OCI-LY3 (cell line): ENCODE data around the gene PXN.

Experiments used
- EZH2phosphoT487 ChIP-seq: fragments of 200-600 bp; shearing (Covaris generic); IDR thresholded peaks from 2 replicates; pipeline ENCODE4 v1.6.1; 2018; ENCODE audit warnings: antibody characterized with exemption, mixed run types, low read depth
- TF ChIP-seq, protein P1 (sequence below): fragments of 200-600, 300-600 bp; sonication (generic); IDR thresholded peaks from 2 replicates; pipeline ENCODE4 v1.5.1; 2014; ENCODE audit warnings: antibody characterized with exemption, low read length, low read depth

DNA sequence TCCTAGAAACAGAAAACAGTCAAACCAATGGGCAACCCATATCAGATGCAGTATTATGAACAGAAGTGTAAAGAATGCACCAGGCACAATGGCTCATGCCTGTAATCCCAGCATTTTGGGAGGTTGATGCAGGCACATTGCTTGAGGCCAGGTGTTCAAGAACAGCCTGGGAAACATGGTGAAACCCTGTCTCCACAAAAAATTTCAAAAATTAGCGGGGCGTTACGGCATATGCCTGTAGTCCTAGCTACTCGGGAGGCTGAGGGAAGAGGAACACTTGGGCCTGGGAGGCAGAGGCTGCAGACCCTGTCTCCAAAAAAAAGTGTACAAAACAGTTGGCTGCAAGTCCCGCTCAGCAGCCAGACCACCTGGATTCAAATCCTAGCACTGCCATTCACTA lies 4.9 kb downstream of the PXN start:
- TF ChIP-seq, protein P1, sequence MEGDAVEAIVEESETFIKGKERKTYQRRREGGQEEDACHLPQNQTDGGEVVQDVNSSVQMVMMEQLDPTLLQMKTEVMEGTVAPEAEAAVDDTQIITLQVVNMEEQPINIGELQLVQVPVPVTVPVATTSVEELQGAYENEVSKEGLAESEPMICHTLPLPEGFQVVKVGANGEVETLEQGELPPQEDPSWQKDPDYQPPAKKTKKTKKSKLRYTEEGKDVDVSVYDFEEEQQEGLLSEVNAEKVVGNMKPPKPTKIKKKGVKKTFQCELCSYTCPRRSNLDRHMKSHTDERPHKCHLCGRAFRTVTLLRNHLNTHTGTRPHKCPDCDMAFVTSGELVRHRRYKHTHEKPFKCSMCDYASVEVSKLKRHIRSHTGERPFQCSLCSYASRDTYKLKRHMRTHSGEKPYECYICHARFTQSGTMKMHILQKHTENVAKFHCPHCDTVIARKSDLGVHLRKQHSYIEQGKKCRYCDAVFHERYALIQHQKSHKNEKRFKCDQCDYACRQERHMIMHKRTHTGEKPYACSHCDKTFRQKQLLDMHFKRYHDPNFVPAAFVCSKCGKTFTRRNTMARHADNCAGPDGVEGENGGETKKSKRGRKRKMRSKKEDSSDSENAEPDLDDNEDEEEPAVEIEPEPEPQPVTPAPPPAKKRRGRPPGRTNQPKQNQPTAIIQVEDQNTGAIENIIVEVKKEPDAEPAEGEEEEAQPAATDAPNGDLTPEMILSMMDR = no peak
- TF ChIP-seq EZH2phosphoT487 = no peak
